NCI-H146 treated with DMSO at 0.1 percent for 48 hours (cell line): Measurements from ENCODE around the gene KRIT1.
"Not testable (repeated sequence)": the region's sequence is repeated elsewhere in the genome, so short reads cannot be mapped to it uniquely, and the experiment has no call there.

Experiments used
- DNase-seq: peaks from one replicate; lab custom pipeline; 2025; ENCODE audit not compliant: unreplicated experiment; lab: John Stamatoyannopoulos, UW

The KRIT1 gene

DNA sequence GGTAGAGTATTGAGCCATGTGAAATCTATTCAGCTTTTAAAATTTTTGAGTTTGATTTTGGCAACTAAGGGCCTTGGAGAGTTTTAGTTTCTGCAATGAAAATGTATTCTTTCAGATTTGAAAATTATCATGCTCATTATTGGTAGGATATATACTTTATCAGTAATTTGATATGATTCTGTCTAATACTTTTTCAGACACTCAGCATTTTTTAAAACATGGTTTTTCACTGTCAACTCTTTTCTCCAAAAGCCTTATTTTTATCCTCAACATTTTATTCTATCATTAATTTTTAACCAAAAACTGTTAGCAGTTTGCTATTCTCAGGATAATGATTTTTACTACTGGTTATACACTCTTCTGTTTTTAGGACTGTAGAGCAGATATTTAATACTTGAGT, 4.9 kb upstream of the KRIT1 start:
- no peak for DNase-seq

DNA sequence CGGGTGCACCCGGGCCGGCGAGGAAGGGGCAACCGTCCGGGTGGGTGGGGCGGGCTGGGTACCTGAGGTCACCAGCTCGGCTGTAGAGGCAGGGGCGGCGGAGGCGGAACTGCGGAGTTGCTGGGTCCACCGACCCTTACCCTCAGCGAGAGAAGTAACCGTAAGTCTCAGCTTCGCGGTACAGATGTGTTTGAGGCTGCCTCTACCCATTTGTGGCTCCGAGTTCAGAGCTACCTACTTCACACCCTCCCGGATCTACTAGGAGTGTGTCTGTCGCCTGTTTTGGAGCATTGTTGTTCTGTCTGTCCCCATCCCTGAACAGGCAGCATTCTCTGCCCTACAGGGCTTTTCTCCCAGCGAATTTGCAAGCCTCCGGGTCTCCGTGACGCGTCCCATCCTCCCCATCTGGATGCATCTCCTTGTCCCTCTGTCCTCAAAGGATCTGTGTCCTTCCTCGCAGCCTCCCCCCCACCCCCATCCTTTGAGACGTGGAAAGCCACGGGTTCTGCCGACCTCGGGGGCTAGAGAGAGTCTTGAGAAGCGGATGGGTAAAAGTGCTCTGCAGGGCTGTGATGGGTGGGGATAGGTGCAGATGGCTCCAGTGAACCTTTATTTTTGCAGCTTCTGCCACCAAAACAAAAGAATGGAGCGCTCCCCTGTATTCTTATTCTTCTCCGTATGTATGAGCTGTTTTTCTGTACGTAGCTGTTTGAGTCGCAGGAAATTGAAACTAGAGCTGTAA, 817 bp upstream of the KRIT1 start:
- peak; percentile 27 for DNase-seq

DNA sequence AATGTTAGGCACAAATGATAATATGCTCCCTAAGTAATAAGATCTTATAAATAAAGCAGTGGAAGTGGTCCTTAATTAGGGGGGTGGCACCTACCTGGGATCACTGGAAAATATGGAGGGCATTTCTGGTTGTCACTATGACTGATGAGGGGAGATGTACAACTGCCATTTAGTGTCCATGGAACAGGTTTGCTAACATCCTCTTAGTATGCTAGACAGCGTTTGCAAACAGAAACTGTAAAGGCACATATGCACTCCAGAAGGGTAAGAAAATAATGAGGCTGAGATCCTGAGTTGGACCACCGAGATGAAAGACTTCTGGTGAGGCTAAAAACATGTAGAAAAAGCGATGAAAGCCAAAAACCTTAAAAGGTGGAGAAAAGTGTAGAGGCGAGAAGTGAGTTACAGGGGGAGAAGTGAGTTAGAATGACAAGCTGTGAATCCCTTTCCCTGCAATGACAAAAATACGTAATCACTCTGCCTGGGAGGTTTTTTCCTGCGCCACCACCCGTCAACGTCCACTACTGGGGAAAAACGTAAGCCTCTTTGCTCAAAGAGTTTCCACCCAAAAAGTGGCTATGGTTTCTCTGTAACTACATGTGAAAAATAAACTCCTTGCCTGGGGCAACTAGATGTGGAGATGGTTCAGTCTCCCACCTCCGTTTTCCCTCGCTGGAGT, 767 bp downstream of the KRIT1 start:
- DNase-seq = no peak

DNA sequence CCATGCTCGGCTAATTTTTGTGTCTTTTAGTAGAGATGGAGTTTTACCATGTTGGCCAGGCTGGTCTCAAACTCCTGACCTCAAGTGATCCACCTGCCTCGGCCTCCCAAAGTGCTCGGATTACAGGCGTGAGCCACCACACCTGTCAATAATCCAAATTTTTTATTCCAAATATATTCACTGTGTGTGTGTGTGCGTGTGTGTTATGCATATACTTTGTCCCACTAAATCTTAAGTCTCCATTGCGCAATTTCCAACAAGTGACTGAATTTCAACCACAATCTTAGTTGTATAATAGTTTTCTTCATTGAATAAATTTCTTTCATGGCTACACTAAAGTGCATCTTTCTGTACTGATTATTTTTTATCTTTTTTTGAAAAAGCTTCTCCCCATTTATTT, 2.7 kb downstream of the KRIT1 start:
- no peak for DNase-seq

DNA sequence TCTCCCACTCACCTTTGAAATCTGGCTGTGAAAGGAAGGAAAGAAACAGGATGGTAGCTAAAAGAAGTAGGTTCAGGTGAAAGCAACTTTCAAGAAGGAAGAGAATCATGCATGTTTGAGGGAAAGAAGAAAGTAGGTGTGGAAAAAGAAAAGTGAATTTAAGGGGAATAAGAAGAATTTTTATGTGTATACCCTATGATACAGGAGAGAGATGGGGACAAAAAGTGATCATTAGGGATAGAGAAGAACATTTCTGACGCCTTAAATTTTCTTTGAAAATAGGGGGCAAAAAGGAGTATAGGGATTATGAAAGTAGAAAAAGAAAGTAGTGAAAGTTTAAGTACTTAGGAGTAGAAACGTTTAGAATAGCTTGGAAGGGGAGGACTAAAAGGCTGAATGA, 15.2 kb downstream of the KRIT1 start:
- DNase-seq = no peak

DNA sequence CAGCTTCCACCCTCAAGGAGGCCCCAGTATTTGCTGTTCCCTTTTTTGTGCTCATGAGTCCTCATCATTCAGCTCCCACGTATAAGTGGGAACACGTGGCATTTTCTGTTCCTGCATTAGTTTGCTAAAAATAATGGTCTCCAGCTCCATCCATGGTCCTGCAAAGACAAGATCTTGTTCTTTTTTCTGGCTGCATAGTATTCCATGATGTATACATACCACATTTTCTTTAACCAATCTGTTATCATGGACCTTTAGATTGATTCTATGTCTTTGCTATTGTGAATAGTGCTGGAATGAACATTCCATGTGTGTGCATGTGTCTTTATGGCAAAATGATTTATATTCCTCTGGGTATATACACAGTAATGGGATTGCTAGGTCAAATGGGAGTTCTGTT, 17.0 kb downstream of the KRIT1 start:
- no peak for DNase-seq

DNA sequence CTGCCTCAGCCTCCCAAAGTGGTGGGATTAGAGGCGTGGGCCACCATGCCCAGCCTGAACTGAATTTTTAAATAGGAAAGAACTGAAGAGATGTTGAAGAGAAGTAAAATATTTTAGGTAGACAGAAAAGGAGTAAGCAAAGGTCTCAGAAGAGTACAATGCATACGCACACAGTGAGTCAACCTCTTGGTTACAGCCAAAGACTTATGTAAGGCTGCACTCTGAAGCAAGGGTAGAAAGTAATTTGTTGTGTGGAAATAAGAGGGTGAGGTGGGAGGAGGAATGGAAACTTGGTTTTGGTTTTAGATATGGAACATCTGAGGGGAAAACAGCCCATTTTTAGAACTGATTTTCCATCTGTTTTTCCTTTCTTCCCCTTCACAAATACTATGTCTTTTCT, 17.6 kb downstream of the KRIT1 start:
- no peak for DNase-seq

DNA sequence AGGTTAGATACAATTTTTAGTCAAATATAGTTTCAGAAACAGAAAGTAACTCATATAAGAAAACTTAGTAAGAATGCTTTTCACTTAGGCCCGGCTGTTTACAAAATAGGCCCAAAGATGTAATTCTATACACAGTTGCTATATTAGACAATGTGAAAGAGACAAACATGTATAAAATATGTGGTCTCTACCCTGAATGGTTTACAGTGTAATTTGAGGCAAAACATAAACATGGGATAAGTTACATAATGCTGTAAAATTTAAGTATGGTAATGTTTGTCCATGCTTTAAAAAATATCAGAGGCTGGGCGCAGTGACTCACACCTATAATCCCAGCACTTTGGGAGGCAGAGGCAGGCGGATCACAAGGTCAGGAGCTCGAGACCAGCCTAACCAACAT, 18.7 kb downstream of the KRIT1 start:
- DNase-seq = no peak

DNA sequence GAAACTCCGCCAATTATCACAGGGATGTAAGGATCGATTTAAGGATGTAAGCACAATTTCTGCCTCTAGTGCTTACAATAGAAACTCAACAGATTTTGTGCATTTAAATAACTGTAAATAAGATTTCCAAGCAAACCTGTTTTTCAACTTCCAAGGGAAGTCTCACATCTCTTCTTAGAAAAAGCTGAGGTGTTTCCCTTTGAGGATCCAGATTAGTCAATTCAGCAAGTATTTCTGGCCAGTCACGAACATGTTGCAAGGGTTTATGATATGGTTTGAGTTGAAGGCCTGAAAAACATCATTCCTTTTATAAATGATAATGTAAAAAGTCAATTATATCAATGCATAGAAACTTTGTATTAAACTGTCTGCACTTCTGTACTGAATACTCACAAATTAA, 23.9 kb downstream of the KRIT1 start:
- DNase-seq = no peak

DNA sequence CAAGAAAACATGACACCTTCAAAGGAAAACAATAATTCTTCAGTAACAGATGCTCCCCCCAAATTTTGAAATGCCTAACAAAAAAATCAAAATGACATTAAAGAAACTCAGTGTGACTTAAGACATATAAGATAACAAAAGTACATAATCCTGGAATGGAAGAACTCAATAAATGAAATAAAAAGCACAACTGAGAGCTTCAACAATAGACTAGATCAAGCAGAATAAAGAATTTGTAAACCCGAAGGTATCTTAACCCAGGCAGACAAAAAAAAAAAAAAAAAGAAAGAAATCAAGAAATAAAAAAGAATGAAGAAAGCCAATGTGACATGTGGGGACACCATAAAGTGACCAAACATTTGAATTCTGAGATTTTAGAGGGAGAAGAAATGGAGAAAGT, 39.0 kb downstream of the KRIT1 start:
- no peak for DNase-seq

DNA sequence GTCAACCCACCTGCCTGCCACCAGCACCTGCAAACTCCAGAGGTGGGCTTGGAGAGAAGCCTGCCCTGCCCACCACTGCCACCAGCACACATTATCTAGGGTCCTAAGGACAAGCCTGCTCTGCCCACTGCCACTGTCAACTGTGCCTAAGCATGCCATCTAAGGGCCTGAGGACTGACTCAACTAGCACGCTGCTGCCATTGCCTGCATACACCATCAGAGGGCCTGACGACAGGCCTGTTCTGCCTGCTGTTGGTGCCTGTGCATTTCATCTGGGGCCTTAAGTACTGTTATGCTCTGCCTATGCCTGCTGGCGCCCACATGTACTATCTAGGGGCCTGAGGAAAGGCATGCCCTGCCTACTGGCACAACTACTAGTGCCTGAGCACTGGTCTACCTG, 39.7 kb downstream of the KRIT1 start:
- no peak for DNase-seq

DNA sequence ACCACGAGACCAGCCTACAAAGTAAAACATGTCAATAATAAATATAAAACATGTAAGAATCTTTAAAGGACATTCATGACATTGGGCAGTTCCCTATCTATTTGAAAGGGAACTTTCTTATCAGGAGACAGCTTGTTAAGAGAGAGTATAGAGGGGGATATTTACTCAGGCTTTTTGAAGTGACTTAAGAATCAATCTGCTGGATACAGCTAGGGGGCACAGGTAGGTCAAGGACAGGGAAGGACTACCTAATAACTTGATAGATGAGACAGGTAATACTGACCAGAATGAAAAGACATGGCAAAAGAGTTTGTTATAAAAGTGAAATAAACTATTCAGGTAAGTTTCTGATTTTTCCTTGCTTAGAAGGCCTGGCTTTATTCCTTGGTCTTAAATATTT, 44.9 kb downstream of the KRIT1 start:
- DNase-seq = no peak

DNA sequence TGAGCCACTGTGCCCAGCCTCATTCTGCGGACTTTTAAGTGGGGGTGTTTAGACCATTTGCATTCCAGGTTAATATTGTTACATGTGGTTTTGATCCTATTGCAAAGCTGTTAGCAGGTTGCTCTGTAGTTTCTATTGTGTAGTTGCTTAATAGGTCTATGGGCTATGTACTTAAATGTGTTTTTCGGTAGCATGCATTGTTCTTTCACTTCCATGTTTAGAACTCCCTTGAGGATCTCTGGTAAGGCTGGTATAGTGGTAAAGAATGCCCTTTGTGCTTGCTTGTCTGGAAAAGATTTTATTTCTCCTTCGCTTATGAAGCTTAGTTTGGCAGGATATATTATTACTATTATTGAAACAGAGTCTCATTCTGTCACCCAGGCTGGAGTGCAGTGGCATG, 53.4 kb downstream of the KRIT1 start:
- no peak for DNase-seq

DNA sequence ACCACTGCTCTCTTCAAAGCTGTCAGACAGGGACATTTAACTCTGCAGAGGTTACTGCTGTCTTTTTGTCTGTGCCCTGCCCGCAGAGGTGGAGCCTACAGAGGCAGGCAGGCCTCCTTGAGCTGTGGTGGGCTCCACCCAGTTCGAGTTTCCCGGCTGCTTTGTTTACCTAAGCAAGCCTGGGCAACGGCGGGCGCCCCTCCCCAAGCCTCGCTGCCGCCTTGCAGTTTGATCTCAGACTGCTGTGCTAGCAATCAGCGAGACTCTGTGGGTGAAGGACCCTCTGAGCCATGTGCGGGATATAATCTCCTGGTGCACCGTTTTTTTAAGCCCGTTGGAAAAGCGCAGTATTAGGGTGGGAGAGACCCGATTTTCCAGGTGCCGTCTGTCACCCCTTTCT, 56.5 kb downstream of the KRIT1 start:
- DNase-seq = not testable (repeated sequence)

DNA sequence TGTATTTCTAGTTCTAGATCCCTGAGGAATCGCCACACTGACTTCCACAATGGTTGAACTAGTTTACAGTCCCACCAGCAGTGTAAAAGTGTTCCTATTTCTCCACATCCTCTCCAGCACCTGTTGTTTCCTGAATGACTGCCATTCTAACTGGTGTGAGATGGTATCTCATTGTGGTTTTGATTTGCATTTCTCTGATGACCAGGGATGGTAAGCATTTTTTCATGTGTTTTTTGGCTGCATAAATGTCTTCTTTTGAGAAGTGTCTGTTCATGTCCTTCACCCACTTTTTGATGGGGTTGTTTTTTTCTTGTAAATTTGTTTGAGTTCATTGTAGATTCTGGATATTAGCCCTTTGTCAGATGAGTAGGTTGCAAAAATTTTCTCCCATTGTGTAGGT, 61.4 kb downstream of the KRIT1 start:
- DNase-seq = not testable (repeated sequence)

DNA sequence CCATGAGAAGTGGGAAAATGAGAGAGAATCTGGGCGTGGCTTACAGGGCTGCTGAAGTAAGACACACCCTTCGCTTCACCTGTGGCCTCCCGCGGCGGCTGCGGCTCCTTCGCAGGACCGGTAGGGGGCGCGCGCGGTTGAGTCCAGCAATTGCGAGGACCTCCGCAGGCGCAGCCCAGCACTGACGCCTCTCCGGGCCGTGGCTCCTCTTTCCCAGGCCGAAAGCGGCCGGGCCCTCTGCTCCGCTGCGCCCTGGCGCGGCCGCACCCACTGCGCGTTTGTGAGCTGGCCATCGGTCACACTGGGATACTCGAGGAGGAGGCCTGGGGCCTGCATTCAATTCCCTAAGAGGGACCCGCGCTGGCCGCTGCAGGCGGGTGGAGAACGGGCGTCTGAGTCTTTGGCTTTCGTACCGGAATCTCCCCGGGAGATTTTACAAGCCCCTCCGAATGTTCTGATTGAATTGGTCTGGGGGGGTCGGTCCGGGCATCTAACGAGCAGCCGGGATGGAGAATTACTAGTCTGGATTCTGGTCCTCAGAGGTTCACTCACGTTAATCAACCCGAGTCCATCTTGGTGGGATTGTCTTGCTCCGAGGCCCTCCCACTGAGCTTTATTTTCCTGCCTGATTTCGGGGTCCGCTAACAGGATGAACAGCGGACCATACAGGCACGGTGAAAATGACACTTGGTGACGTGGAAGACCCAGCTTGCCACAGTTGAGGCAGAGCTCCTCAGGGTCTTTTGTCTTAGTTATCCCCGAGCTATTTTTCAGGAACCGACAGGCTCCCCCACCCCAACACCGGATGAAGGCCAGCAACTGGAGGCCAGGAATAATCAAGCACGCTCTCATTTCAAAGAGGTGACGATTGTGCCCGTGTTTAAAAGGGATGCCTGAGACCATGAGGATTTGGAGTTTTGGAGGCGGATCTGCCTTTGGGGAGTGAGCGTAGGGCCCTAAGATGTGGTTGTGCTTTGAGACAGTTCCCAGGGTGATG, 66.5 kb downstream of the KRIT1 start, which contains the start of gene LRRD1:
Gene LRRD1 (minus strand): TSS at position 215 of the 997 bp plus-strand sequence. CDS start 13,940 bp downstream, outside the sequence.
- peak; percentile 93 for DNase-seq

DNA sequence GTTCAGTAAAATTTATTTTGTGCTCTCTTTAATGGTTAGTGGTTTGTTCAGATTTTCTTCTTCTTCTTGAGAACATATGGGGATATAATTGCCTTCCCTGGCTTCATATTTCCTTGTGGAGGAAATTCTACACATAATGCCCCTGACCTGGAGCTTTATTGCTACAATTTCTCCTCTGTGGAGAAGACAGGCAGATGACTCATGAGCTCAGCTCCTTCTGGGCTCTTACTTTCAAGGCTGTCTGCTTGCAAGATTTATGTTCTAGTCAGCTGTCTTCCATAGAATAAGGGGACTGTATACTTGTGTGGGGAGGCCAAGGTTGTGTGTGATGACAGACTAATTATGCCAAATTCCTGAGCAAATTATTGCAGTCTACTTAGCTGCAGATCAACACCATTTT, 68.4 kb downstream of the KRIT1 start:
- no peak for DNase-seq

DNA sequence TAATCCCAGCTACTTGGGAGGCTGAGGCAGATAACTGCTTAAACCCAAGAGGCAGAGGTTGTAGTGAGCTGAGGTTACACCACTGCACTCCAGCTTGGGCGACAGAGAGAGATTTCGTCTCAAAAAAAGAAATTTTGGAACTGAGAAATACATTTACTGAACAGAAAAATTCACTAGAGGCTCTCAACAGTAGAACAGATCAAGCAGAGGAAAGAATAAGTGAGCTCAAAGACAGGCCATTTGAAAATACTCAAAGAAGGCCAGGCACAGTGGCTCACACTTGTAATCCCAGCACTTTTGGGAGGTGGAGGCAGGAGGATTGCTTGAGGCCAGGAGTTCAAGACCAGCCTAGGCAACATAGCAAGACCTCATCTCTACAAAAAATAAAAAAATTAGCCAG, 76.2 kb downstream of the KRIT1 start:
- not testable (repeated sequence) for DNase-seq

DNA sequence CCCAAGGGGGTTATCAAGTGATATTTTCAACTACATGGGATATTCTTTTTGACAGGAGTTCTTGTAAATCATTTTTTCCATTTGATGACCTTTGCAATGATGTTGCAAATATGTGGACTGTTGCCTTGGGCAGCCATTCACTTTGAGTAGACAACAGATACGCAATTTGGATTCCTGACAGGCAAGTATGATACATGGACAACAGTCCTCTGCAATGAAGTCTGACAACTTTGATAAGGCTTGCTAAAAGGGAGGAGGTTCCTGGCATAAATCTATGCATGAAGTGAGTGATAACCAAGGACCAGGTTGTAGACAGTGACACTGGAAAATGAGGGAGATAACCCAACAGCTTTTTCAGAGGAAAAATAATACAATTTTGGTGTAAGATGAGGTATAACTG, 84.4 kb downstream of the KRIT1 start:
- no peak for DNase-seq

DNA sequence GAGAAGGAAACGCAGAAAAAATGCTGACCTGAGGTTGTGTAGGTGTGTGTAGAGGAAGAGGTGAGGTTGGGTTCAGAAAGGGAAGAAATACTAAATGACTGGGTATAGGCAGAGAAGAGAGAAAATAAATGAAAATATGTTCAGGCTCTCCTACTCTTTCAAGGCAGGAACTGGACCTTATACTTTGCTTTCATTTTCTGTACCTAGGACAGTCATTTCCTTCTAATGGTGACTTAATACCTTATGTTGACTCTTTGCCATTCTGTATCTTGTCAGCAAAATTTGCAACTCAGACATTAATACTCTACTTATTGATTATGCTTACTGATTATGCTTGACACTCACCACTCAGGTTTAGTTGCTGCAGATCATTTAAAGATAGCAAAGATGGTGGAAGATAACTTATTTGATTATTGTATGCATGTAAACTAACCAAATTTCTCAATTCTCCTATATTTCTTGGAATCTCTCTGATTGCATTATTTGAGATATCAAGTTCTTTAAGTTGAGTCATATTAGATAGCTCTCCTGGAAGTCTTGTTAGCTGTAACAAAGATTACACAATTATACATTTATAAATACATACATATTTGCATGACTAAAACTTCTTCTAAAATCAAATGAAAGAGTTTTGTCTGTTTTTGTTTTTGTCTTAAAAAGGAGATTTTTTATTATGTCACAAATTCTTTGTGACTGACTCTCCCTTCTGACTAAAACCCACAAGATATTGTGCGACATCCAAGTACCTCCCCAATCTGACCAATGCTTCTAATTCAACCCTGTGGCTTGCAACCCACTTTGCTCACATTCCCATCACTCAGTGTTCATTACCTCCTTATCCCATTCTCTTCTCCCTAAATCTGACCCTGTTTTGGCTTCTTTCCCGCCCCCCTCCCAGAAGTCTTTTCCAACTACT, 86.8 kb downstream of the KRIT1 start:
- DNase-seq = no peak
